ENCODE data around the gene ACSS3. TPM values are rescaled to one million over a fixed set of nuclear protein-coding genes. Genes with fewer than 3 reads are reported as not detected.
"Not testable (repeated sequence)": the region's sequence is repeated elsewhere in the genome, so short reads cannot be mapped to it uniquely, and the experiment has no call there.

The ACSS3 gene
- total and polyA plus RNA-seq, 10 of the 15 experiments (the other 5 are each of a cell fraction or from before 2014, with no cell fraction given) = 0.06 to 0.31 TPM; not detected in 8

DNA sequence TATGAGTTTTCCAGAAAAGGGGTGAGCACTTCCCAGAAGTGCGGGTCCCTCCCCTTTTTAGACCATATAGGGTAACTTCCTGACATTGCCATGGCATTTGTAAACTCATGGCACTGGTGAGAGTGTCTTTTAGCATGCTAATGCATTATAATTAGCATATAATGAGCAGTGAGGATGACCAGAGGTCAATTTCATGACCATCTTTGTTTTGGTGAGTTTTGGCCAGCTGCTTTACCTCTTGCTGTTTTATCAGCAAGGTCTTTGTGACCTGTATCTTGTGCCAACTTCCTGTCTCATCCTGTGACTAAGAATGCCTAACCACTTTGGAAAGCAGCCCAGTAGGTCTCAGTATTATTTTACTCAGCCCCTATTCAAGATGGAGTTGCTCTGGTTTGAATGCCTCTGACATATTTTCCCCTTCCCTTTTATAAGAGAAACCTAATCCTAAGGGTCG is 131.9 kb downstream of the ACSS3 start:
- CTCF ChIA-PET; H3K79me2 ChIP-seq (ENCODE audit: control insufficient read depth, insufficient read depth, low read length); H3K4me2 ChIP-seq (ENCODE audit: control insufficient read depth, insufficient read depth); H4K20me1 ChIP-seq (ENCODE audit: control insufficient read depth, insufficient read depth); BruUV-seq (replicated peaks); H3K27me3 ChIP-seq (replicated peaks in 1 of 2; ENCODE audit: control insufficient read depth in 2 of 2, insufficient read depth in 2 of 2, low read length in 1 of 2); H3K4me3 ChIP-seq; H3K9me3 ChIP-seq (replicated peaks; ENCODE audit: control insufficient read depth, insufficient read depth, low read length); ATAC-seq; H3K4me1 ChIP-seq (ENCODE audit: control insufficient read depth, insufficient read depth, low read length); H2AFZ ChIP-seq (ENCODE audit: control insufficient read depth, low read depth, low read length); DNase-seq (ENCODE audit: low read depth, low spot score); H3K36me3 ChIP-seq (ENCODE audit: control insufficient read depth in 2 of 2, insufficient read depth in 2 of 2, low read length in 1 of 2); FAIRE-seq; RAD21 ChIA-PET (ENCODE audit: unreplicated experiment); H3K27ac ChIP-seq (ENCODE audit: control insufficient read depth, insufficient read depth); POLR2A ChIA-PET; H3K9ac ChIP-seq (ENCODE audit: control insufficient read depth, insufficient read depth, low read length); in situ Hi-C loops (cut with MboI): not testable (repeated sequence)
- intact Hi-C loops (cut with micrococcal nuclease; ENCODE audit: unreplicated experiment) = loop anchor here (5.0 kb wide), 1 partner anchor 343 kb away; no protein-coding TSS in a partner anchor
- 0% methylated on average over 2 of the region's 2 CpGs for WGBS (ENCODE audit: insufficient coverage, insufficient replicate concordance, low lambda C conversion rate, missing lambda C conversion rate)
- SMC1A ChIA-PET (ENCODE audit: uncharacterized antibody, unreplicated experiment) = interaction anchor here (1.1 kb wide), 1 partner anchor 10 kb away, joined by 3 read pairs; no protein-coding TSS in a partner anchor

DNA sequence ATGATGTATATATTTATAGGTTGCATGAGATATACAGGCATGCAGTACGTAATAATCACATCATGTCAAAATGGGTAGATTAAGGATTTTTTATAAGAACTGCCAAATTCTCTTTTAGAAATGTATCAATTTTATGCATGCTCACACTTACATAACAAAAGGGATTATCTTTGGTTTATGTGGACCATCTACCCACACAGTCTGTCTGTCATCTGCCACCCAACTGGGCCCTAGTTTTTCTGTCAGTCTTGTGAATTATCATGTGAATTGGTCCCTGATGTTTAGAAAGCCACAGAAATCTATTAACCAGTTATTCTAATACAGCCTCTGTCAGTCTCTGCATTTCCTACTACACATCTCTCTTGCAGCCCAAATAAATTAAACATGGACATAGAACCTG is 133.4 kb downstream of the ACSS3 start:
- Histone ChIP-seq H3K4me2 (ENCODE audit: control insufficient read depth, insufficient read depth) (no peak overlapping the region), H4K20me1 (ENCODE audit: control insufficient read depth, insufficient read depth) (no peaks in the 10 kb centered on the region), H3K9me3 (replicated peaks; ENCODE audit: control insufficient read depth, insufficient read depth, low read length) (no peaks in the 10 kb centered on the region), H3K27me3 (replicated peaks in 1 of 2; ENCODE audit: control insufficient read depth in 2 of 2, insufficient read depth in 2 of 2, low read length in 1 of 2) (no peaks in the 10 kb centered on the region), H3K27ac (ENCODE audit: control insufficient read depth, insufficient read depth) (no peak overlapping the region), H3K4me3 (no peak overlapping the region), H3K79me2 (ENCODE audit: control insufficient read depth, insufficient read depth, low read length) (no peaks in the 10 kb centered on the region), H3K4me1 (ENCODE audit: control insufficient read depth, insufficient read depth, low read length) (no peaks in the 10 kb centered on the region), H3K36me3 (ENCODE audit: control insufficient read depth in 2 of 2, insufficient read depth in 2 of 2, low read length in 1 of 2) (no peaks in the 10 kb centered on the region), H2AFZ (ENCODE audit: control insufficient read depth, low read depth, low read length) (no peak overlapping the region), H3K9ac (ENCODE audit: control insufficient read depth, insufficient read depth, low read length) (no peak overlapping the region)
- ChIA-PET SMC1A (ENCODE audit: uncharacterized antibody, unreplicated experiment) (no interaction called here), POLR2A (no interaction called here), CTCF (no interaction called here), RAD21 (ENCODE audit: unreplicated experiment) (no interaction called here)
- DNase-seq (ENCODE audit: low read depth, low spot score) (no peak), ATAC-seq (no peak), FAIRE-seq (no peak)
- in situ Hi-C loops (cut with MboI) = no loop called here
- WGBS (ENCODE audit: insufficient coverage, insufficient replicate concordance, low lambda C conversion rate, missing lambda C conversion rate) = 12% methylated on average over 1 of the region's 1 CpG
- no TSS peak for BruUV-seq (replicated peaks)
- intact Hi-C loops (cut with micrococcal nuclease; ENCODE audit: unreplicated experiment) = loop anchor here (5.0 kb wide), 1 partner anchor 341 kb away; no protein-coding TSS in a partner anchor
- TF ChIP-seq SMAD5 (IDR thresholded peaks at IDR 0.05; ENCODE audit: low read depth) (no peak), MYC (IDR thresholded peaks at IDR 0.05; ENCODE audit: insufficient read depth, insufficient read length, insufficient replicate concordance, low read length, severe bottlenecking) (no peak), PAX8 (IDR thresholded peaks at IDR 0.05) (no peak), SREBF2 (IDR thresholded peaks at IDR 0.05; ENCODE audit: low read length) (no peak), FOXM1 (IDR thresholded peaks at IDR 0.05; ENCODE audit: low read depth, low read length) (no peak), BCL3 (IDR thresholded peaks at IDR 0.05; ENCODE audit: borderline replicate concordance, insufficient read depth, low read depth, low read length, poor library complexity, severe bottlenecking) (no peak), EP300 (IDR thresholded peaks at IDR 0.05; ENCODE audit: borderline replicate concordance in 1 of 2, control insufficient read depth in 1 of 2, low read depth in 2 of 2, low read length in 2 of 2) (no peak), ZNF24 (IDR thresholded peaks at IDR 0.05) (no peak), CTCF (IDR thresholded peaks at IDR 0.05 in 2 of 3, conservative IDR thresholded peaks at IDR 0.05 in 1 of 3; ENCODE audit: control insufficient read depth in 2 of 3, extremely low read depth in 1 of 3, insufficient read depth in 1 of 3, low read depth in 3 of 3, low read length in 3 of 3) (no peak), MTA3 (IDR thresholded peaks at IDR 0.05; ENCODE audit: borderline replicate concordance, low read length) (no peak)
